ENCODE measurements around the gene GYS1.

Gene GYS1

DNA sequence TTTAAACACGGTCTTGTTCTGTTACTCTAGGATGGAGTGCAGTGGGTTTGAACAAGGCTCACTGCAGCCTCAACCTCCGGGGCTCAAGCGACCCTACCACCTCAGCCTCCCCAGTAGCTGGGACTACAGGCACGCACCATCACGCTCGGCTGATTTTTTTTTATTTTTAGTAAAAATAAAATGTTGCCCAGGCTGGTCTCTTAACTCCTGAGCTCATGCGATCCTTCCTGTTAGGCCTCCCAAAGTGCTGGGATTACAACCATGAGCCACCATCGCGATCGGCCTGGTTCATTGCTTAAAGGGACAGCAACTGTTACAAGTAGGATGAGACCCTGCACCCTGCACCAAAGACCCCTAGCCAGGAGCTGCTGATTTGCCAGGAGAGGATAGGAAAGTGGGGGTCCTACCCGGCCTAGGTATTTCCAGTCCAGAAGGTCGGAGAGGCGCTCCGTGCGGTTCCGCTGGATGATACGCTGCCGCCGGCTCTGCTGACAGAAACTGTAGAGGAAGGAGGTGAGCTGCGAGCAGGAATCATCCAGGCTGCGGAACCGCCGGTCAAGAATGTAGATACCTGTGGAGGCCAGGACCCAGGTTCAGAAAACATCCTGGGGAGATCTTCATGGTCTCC lies 22.9 kb downstream of the GYS1 start:
- peaks cover 63 to 86% (median 67%) of the 10 kb centered on the region in 3 donors for H3K36me3 ChIP-seq
- DNase-seq, result no peak
- H3K9me3 ChIP-seq, result no peaks in the 10 kb centered on the region
- intact Hi-C loops (cut with DNase I; ENCODE audit: low total_unique reads), result loop anchor here (5.0 kb wide), 1 partner anchor 173 kb away; no protein-coding TSS in a partner anchor
- peak overlapping the region in 1 of 2 donors; percentile 29 for H3K27ac ChIP-seq
- TF ChIP-seq, protein P1, sequence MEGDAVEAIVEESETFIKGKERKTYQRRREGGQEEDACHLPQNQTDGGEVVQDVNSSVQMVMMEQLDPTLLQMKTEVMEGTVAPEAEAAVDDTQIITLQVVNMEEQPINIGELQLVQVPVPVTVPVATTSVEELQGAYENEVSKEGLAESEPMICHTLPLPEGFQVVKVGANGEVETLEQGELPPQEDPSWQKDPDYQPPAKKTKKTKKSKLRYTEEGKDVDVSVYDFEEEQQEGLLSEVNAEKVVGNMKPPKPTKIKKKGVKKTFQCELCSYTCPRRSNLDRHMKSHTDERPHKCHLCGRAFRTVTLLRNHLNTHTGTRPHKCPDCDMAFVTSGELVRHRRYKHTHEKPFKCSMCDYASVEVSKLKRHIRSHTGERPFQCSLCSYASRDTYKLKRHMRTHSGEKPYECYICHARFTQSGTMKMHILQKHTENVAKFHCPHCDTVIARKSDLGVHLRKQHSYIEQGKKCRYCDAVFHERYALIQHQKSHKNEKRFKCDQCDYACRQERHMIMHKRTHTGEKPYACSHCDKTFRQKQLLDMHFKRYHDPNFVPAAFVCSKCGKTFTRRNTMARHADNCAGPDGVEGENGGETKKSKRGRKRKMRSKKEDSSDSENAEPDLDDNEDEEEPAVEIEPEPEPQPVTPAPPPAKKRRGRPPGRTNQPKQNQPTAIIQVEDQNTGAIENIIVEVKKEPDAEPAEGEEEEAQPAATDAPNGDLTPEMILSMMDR (IDR thresholded peaks at IDR 0.05), result no peak
- H3K27me3 ChIP-seq, result no peaks in the 10 kb centered on the region
- no peak overlapping the region for H3K4me3 ChIP-seq
- peaks cover 0 to 37% (median 28%) of the 10 kb centered on the region in 4 donors for H3K4me1 ChIP-seq

DNA sequence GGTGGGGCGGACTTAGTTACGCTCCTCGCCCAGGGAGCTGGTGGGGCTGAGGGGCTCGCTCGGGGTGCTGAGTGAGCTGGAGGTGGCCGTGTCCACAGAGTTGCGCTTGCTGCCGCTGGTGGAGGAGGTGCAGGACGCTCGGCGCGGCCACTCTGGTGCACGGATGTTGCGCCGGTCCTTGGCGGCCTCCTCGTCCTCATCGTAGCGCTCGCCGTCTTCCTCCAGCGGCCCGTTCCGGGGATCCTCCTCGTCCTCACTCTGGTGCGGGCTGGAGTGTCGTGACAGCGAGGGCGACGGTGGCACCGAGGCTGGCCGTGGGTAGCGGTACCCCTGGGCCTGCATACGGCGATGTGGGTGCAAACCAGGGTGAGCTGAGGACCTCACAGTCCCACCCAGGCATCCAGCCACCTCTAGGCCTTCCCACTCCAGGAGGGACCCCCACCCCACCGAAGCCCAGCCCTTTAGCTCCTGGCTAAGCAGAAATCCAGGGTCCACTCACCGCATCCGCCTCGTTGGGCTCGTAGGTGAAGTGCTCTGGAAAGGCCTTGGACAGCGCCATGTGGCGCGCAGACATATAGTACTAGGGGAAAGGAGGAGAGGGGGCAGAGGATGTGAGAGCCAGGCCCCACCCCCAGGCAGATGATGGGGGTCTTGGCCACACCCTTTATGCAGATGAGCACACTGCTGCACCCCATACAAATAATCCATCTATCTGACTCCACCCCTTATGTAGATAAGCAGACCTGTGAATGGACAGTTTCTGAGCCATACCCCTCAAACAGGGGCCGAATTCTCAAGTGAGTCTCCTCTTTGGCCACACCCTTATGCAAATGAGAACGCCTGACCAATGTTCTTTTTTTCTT lies 23.6 kb downstream of the GYS1 start:
- TF ChIP-seq, protein P1 (IDR thresholded peaks at IDR 0.05), result no peak
- peaks cover 0 to 41% (median 31%) of the 10 kb centered on the region in 4 donors for H3K4me1 ChIP-seq
- H3K4me3 ChIP-seq, result no peak overlapping the region
- H3K36me3 ChIP-seq, result peaks cover 60 to 78% (median 61%) of the 10 kb centered on the region in 3 donors
- no peaks in the 10 kb centered on the region for H3K27me3 ChIP-seq
- H3K27ac ChIP-seq, result peak overlapping the region in 1 of 2 donors; percentile 88
- no peak for DNase-seq
- intact Hi-C loops (cut with DNase I; ENCODE audit: low total_unique reads), result loop anchor here (5.0 to 10.0 kb wide), 2 partner anchors 95 to 172 kb away; partner anchors contain the start of gene PPP1R15A
- H3K9me3 ChIP-seq, result no peaks in the 10 kb centered on the region

DNA sequence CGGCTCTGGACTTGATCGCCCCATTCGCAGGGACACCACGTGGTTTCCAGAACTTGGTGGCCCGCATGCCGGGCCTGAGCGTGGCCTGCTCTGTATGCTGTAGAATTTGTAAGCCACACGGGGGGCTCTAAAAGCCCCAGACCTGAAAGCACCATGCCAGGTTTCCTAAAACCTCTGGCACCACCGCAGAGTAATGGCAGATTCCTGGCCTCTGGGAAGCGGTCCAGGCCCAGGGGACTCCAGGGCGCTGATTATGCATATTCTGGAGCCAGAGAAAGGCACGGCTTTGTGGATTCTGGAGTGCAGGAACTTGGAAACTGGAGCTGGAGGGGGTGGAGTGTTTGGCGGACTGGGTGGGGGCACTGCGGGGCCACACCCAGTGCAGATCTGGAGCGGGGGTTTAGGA lies 24.3 kb downstream of the GYS1 start:
- Histone ChIP-seq H3K9me3 (no peaks in the 10 kb centered on the region), H3K4me3 (no peak overlapping the region), H3K27me3 (no peaks in the 10 kb centered on the region), H3K36me3 (peaks cover 54 to 72% (median 54%) of the 10 kb centered on the region in 3 donors), H3K27ac (peak overlapping the region in 1 of 2 donors; percentile 88), H3K4me1 (peaks cover 0 to 48% (median 38%) of the 10 kb centered on the region in 4 donors)
- TF ChIP-seq, protein P1 (IDR thresholded peaks at IDR 0.05), result no peak
- intact Hi-C loops (cut with DNase I; ENCODE audit: low total_unique reads), result loop anchor here (10.0 kb wide), 1 partner anchor 94 kb away; the partner anchor contains the start of gene PPP1R15A
- DNase-seq, result no peak

DNA sequence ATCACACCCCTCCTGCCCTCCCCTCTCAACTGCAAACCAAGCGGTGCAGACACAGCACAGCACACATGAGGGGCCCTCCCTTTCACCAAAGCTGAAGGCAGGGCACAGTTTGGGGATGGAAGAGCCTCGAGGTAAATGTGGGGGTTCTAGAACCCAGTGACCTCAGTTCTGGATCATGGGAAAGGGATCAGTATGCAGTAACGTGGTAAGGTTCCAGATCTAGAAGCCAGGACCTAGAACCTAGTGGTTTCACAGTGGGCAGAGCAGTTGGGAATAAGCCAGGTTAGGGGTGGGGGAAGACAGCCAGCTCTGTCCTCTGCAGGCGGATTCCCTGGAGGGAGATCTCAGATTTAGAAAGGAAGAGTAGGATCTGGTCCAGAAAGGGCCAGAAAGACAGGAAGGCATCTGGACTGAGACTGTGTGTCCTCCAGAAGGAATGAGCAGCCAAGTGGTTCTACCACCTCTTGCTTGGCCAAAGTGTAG lies 24.9 kb downstream of the GYS1 start:
- H3K4me1 ChIP-seq, result peaks cover 0 to 54% (median 44%) of the 10 kb centered on the region in 4 donors
- TF ChIP-seq, protein P1 (IDR thresholded peaks at IDR 0.05), result no peak
- DNase-seq, result no peak
- no peak overlapping the region for H3K4me3 ChIP-seq
- no peaks in the 10 kb centered on the region for H3K9me3 ChIP-seq
- H3K27ac ChIP-seq, result peak overlapping the region; percentile 88 to 97
- peaks cover 48 to 66% (median 48%) of the 10 kb centered on the region in 3 donors for H3K36me3 ChIP-seq
- intact Hi-C loops (cut with DNase I; ENCODE audit: low total_unique reads), result loop anchor here (10.0 kb wide), 1 partner anchor 93 kb away; the partner anchor contains the start of gene PPP1R15A
- no peaks in the 10 kb centered on the region for H3K27me3 ChIP-seq

DNA sequence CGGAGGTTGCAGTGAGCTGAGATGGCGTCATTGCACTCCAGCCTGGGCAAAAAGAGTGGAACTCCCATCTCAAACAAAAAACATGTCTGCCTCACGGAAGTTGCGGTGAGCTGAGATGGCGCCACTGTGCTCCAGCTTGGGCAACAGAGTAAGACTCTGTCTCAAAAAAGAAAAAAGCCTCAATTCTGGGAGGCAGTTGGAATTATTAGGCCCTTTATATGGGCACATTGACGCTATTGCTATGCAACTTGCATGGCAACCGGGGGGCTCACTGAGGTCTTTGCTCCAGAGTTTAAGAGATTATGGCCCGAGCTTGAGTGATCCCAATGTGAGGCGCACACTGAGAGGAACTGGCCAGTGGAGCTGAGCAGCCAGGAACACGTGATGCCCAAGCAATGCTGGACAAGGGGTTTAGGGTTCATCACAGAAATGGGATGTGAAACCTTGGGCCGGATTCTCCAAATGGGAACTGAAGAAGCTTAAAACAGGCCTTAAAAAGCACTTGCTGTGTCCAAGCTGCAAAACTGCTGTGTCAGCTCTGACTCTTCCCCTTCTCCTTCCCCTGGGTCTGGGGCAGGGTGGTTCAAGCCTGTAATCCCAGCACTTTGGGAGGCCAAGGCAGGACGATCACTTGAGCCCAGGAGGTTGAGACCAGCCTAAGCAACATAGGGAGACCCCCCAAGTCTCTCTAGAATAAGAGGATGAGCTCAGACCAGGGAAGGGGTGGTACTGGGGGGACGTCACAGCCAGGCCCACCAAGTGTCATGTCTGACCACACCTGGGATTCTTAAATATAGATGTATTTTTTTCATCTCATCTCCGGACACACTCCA lies 25.5 kb downstream of the GYS1 start:
- Histone ChIP-seq H3K36me3 (peaks cover 41 to 59% (median 42%) of the 10 kb centered on the region in 3 donors), H3K27me3 (no peaks in the 10 kb centered on the region), H3K27ac (peak overlapping the region; percentile 88 to 97), H3K9me3 (no peaks in the 10 kb centered on the region), H3K4me1 (peaks cover 0 to 60% (median 48%) of the 10 kb centered on the region in 4 donors), H3K4me3 (peak overlapping the region; percentile 83 to 90)
- TF ChIP-seq, protein P1 (IDR thresholded peaks at IDR 0.05), result no peak
- DNase-seq, result peak; percentile 62 to 80
- intact Hi-C loops (cut with DNase I; ENCODE audit: low total_unique reads), result loop anchor here (10.0 kb wide), 1 partner anchor 93 kb away; the partner anchor contains the start of gene PPP1R15A

All from tibial artery (tissue), 4 donors.